NCI-H460 (cell line): ENCODE data around the gene NPAS3. TPM values are rescaled to one million over a fixed set of nuclear protein-coding genes. Genes with fewer than 3 reads are reported as not detected.
A peak's percentile ranks its signal among the peaks of the same experiment; 100 is the strongest.

Experiments used
- DNase-seq: peaks from one replicate; pipeline ENCODE4 v3.0.0-alpha.2; 2016; ENCODE audit warnings: low read depth; ENCODE audit errors: extremely low read depth
- total RNA-seq: library from RNA; depleted of rRNA; stranded (reverse); fragments of >200 nt; shearing (Covaris generic); gene quantifications from 2 replicates; pipeline ENCODE4 v1.2.3, GENCODE V29; 2014

Gene NPAS3
- total RNA-seq, 1 experiment from 2014 or later, result 0.62 TPM

- no peak for DNase-seq
Measured at GRCh38 chr14:33762161-33762851, 823.6 kb downstream of the NPAS3 start.

- DNase-seq, result no peak
Measured at GRCh38 chr14:33764876-33765650, 826.4 kb downstream of the NPAS3 start.

GRCh38 chr14:33767586-33768457 is 829.1 kb downstream of the NPAS3 start:
- no peak for DNase-seq

GRCh38 chr14:33768458-33768830 is 829.8 kb downstream of the NPAS3 start:
- DNase-seq, result no peak

DNA sequence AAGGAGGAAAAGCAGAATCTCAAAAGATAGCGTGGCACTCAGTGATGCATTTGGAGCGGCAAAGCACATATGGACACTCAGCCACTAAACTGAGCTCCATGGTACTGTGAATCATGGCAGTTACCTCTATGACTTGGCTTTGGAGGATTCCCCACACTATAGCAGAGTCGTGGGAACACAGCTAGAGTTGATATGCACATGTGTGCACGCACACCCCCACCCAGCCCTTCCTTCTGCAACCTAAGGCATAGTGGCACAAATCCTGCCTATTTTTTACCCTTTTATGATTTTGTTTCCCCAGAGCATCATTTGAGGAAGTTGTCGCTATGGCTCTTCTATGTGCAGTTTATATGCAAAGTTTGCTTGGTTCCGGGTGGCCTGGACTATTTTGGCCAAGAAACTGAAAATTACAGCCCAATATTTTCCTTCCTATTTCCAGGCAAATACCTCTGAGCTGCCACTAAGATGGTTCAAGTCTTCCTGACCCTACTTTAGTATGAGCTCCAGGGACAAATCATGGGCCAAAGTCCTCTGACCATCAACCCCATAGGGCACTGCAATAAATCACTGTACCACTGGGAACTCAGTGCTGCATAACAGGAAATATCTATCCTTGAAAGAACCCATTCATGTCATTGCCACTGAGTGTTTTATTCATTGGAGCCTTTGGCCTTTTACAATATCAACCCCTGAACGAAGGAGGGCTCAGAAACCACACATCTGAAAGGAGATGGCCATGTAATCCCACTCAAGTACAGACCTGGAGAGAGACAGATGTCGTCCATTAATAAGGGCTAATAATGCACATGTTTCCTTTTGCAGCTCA is 834.7 kb downstream of the NPAS3 start:
- no peak for DNase-seq

GRCh38 chr14:33774161-33774560 is 835.5 kb downstream of the NPAS3 start:
- no peak for DNase-seq

DNA sequence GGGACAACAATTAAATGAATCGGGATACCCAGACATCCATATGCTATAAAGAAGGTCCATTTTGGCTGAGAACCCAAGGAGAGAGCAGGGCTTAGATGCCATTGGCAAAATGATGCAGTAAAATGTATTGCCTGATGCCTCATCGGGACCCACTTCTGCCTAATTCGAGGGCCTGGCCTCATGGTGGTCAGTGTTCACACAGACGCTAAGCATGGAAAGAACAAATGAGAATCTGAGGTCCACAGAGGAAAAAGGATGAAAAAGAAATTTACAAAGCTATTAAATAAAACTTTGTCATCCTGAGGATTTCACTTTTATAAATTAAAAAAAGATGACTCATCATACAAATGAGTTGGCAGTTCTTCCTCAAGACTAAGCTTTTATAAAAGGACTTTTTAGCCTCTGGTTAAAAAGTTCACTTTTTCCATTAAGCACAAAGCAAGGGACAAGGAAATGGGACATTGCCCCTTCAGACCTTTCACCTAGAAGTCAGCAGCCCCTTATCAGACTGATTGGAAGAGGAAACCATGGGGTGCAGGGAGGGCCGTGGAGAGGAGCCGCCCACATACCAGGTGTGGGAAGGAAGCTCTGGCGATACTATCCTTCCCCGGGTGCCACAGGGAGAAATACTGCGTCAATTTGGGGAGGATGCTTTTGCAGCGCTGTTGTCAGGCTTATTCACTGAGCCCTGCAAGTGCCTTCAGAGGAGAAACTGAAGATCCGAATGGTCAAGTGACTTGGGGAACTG is 836.2 kb downstream of the NPAS3 start:
- no peak for DNase-seq

GRCh38 chr14:33776871-33777270 is 838.2 kb downstream of the NPAS3 start:
- no peak for DNase-seq

- DNase-seq, result no peak
Measured at GRCh38 chr14:33777681-33778080, 839.0 kb downstream of the NPAS3 start.

GRCh38 chr14:33780035-33780434 is 841.4 kb downstream of the NPAS3 start:
- DNase-seq, result no peak

- no peak for DNase-seq
Measured at GRCh38 chr14:33781236-33781635, 842.6 kb downstream of the NPAS3 start.

DNA sequence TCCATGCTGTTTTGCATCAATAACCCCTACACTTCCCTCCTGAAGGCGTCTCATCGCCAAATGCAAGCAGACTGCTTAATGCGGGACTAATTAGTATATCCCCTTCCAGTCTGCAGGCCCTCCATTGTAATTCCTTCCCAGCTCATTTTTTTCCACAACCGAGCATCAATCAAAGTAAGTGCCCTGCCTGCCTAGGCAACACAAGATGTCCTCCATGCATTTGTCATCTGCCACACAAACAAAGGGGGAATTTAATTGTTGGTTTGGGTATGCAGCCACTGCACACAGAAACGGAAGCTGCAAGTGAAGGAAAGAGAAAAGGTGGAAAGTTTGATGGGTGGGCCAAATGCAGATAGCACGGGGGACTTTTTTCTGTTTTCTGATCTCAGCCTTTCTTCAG is 844.2 kb downstream of the NPAS3 start:
- DNase-seq, result no peak

DNA sequence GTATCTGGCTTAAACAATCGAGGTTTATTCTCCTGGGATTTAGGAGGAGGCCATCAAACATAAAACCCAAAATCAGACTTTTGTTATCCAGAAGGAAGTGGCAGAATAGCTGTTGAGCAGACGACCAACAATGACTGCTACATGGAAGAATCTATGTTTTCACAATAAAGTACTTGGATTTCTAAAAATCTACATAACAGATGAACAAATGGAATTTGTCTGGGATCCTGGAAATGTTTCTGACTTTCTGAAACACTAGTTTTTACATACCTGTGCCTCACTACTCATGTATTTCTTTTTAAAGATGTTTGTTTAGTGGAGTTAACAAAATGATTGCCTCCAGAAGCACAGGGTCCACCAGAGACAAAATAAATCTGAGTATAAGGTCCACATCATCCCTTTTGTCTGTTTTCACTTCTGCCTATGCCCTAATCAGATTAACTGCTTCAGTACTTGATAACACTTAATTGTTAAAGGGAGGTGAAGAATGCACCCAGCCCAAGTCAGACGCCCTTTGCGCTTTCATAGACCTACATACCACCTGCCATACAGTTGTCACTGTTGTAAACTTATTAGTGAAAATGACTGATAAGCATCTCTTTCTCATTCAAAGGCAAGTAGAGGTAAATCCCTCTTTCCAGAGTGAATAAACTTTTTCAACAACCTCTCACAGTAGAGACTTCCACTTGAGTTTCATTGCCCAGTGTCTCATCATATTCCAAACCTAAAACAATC is 847.6 kb downstream of the NPAS3 start:
- DNase-seq, result no peak

DNA sequence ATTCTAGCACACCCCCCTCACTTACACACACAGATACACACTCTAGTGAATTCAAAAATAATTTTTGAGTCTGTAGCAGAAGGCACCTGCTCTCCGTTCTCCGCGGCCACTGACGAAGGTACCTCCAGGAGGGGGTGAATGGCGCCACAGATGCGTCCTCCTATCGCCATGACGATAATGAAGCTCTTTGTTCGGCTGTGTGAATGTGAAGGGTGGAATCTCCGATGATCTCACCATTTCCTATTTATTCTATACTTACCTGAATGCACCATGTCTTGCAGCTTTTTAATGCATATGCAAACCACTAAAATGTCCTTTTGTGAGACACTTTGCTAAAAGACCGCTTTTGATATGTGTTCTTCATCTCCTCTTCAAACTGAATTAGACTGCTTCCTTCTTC is 849.5 kb downstream of the NPAS3 start:
- DNase-seq, result no peak

DNA sequence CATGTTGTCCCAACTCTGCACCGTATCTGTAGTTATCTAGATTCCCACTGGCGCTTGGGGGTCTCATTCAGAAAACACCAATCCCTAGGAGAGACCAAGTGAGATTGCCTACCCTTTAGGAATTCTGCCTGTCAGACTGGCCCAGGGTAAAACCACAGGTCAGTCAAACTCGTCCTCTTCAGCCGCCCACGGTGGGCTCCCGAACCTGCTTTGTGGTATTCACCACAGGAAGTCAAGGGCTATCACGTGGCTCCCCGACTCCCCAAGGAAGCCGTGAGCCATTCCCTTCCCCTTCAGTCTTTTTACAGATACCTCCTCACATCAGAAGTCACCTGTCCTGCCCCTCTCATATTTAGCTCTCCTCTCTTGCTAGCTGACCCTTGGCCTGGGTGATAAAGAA is 852.3 kb downstream of the NPAS3 start:
- DNase-seq, result no peak

DNA sequence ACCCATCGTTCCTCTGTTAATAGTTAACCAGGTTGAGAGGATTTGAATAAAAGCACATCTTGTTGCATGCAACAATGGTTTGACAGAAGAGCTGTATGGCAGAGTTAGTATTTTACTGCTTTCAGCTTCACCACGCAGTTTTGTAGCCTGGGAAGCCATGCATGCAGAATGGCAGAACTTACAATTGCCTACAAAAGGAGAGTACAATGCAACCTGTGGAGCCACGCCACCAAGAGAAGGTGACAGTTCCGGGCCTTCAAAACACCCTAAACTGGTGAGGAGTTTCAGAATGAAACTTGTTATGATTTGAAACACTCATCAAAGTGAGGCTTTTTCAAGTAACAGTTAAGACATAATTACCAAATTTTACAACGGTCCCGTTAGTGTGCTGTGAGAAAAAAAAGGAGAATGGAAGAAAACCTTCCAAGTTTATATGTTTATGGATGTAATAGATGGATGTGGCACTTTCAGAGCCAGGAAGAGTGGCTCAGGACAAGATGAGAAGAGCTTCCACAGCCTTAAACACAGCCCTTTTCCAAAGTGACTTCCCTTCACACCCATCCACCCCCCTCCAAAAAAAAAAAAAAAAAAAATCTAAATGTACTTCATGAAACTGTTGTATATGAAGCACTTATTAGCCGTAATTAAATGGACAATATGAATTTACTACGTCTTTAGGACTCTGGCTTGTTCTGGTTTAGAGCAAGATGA is 853.5 kb downstream of the NPAS3 start:
- no peak for DNase-seq

GRCh38 chr14:33792720-33793368 is 854.2 kb downstream of the NPAS3 start:
- peak; percentile 54 for DNase-seq
